HCT116 (cell line): Measurements from ENCODE around the gene CNOT10. TPM values are rescaled to one million over a fixed set of nuclear protein-coding genes. Genes with fewer than 3 reads are reported as not detected.

ENCODE experiments used
- ATAC-seq: fragments of 200-7000 bp; cut with Tn5 transposase; 2 replicates; pipeline ENCODE4 v1.9.1; 2020; ENCODE audit warnings: mild to moderate bottlenecking, moderate library complexity
- BruUV-seq: library from RNA; stranded (reverse); fragments of 400-500 nt; replicated peaks from 2 replicates; lab custom pipeline; 2021; lab: Mats Ljungman, UMichigan
- CTCF ChIA-PET: fragments of 300-600 bp; sonication (Branson Sonifier 250); formaldehyde crosslinking; loops from one replicate; lab custom pipeline; 2021; ENCODE audit warnings: antibody characterized with exemption; lab: Charles Lee
- POLR2A ChIA-PET: fragments of 300-600, 350-600 bp; sonication (Branson Sonifier 250); formaldehyde crosslinking; loops from one replicate; lab custom pipeline; 2021; ENCODE audit warnings: antibody characterized with exemption; lab: Charles Lee
- RAD21 ChIA-PET, 2 experiments: fragments of 300-600 bp; sonication (Branson Sonifier 250); formaldehyde crosslinking; loops; one replicate each; lab custom pipeline; 2023; ENCODE audit warnings: low total read pairs in 2 of 2; ENCODE audit not compliant: uncharacterized antibody in 2 of 2, unreplicated experiment in 2 of 2, low non-redundant PET in 1 of 2; lab: Charles Lee
- DNase-seq: peaks from one replicate; pipeline ENCODE4 v3.0.0-alpha.2; 2010; ENCODE audit warnings: low read depth, low spot score
- H2AFZ ChIP-seq: fragments of 200-600 bp; shearing (Covaris generic), sonication (generic); 2 replicates; pipeline ENCODE4 v1.6.1; 2017; ENCODE audit warnings: low read depth, mixed run types, mixed read lengths, antibody characterized with exemption, low read length; ENCODE audit not compliant: poor library complexity, severe bottlenecking
- H3K27ac ChIP-seq: 2 replicates; pipeline ENCODE4 v1.5.1; 2012; ENCODE audit warnings: low read depth, low read length
- H3K27me3 ChIP-seq: fragments of 200-600 bp; sonication (generic); 2 replicates; pipeline ENCODE4 v1.6.1; 2016; ENCODE audit warnings: mixed run types, low read length, mixed read lengths; ENCODE audit not compliant: insufficient read depth
- H3K36me3 ChIP-seq, 2 experiments: fragments of 200-500 bp in 1 of 2; fragments of 200-600 bp in 1 of 2; sonication (Bioruptor generic) in 1 of 2; sonication (generic) in 1 of 2; 2 replicates each; pipeline versions ENCODE4 v1.5.1 to v1.6.1; 2014 to 2016; ENCODE audit warnings: low read length in 2 of 2, inconsistent platforms in 1 of 2, mixed read lengths in 1 of 2, mixed run types in 1 of 2; ENCODE audit not compliant: insufficient read depth in 2 of 2, control insufficient read depth in 1 of 2
- H3K4me1 ChIP-seq, 2 experiments: fragments of 200-600 bp in 1 of 2; sonication (generic) in 1 of 2; 2 replicates each; pipeline versions ENCODE4 v1.5.1 to v1.6.1; 2012 to 2017; ENCODE audit warnings: low read length in 2 of 2, inconsistent platforms in 1 of 2, mild to moderate bottlenecking in 1 of 2, mixed read lengths in 1 of 2, mixed run types in 1 of 2, moderate library complexity in 1 of 2; ENCODE audit not compliant: insufficient read depth in 2 of 2, control insufficient read depth in 1 of 2
- H3K4me2 ChIP-seq: fragments of 200-600 bp; sonication (generic); 2 replicates; pipeline ENCODE4 v1.6.1; 2017; ENCODE audit warnings: mixed run types, low read length, mixed read lengths
- H3K4me3 ChIP-seq, 2 experiments: fragments of 200-600 bp in 1 of 2; sonication (generic) in 1 of 2; replicated peaks in 1 of 2; 2 replicates each; pipeline ENCODE4 v1.5.1; 2011 to 2016; ENCODE audit warnings: low read length in 2 of 2, control low read depth in 1 of 2, low read depth in 1 of 2, mild to moderate bottlenecking in 1 of 2, mixed read lengths in 1 of 2, mixed run types in 1 of 2
- H3K79me2 ChIP-seq: fragments of 200-600 bp; sonication (generic); 2 replicates; pipeline ENCODE4 v1.6.1; 2017; ENCODE audit warnings: mild to moderate bottlenecking, mixed run types, low read length, moderate library complexity, mixed read lengths; ENCODE audit not compliant: insufficient read depth
- H3K9ac ChIP-seq: fragments of 200-600 bp; sonication (generic); 2 replicates; pipeline ENCODE4 v1.6.1; 2016; ENCODE audit warnings: low read length, mixed read lengths
- H3K9me2 ChIP-seq: fragments of 200-600 bp; sonication (generic), shearing (Covaris generic); 2 replicates; pipeline ENCODE4 v1.6.1; 2017; ENCODE audit warnings: mixed run types, mild to moderate bottlenecking, moderate library complexity; ENCODE audit not compliant: insufficient read depth
- H3K9me3 ChIP-seq, 2 experiments: fragments of 200-500 bp in 1 of 2; fragments of 200-600 bp in 1 of 2; sonication (Bioruptor generic) in 1 of 2; sonication (generic) in 1 of 2; 2 replicates each; pipeline ENCODE4 v1.6.1; 2014 to 2017; ENCODE audit warnings: low read length in 2 of 2, mixed read lengths in 2 of 2, inconsistent platforms in 1 of 2, low read depth in 1 of 2, mild to moderate bottlenecking in 1 of 2, mixed run types in 1 of 2, moderate library complexity in 1 of 2; ENCODE audit not compliant: control insufficient read depth in 1 of 2, insufficient read depth in 1 of 2
- H4K20me1 ChIP-seq: fragments of 200-600 bp; sonication (generic), shearing (Covaris generic); 2 replicates; pipeline ENCODE4 v1.6.1; 2017; ENCODE audit warnings: mixed run types, mild to moderate bottlenecking, moderate library complexity; ENCODE audit not compliant: insufficient read depth
- ATF3 ChIP-seq: IDR thresholded peaks from 2 replicates; pipeline ENCODE4 v1.6.1; 2012
- CEBPB ChIP-seq: IDR thresholded peaks from 2 replicates; pipeline ENCODE4 v1.6.1; 2012; ENCODE audit warnings: low read depth
- CTCF ChIP-seq, 3 experiments: fragments of 200-600 bp in 1 of 3; sonication (generic) in 1 of 3; IDR thresholded peaks in 2 of 3; conservative IDR thresholded peaks in 1 of 3; 2 replicates each; pipeline ENCODE4 v1.5.1; 2012 to 2017; ENCODE audit warnings: low read depth in 2 of 3, low read length in 2 of 3, antibody characterized with exemption in 1 of 3, borderline replicate concordance in 1 of 3, control low read depth in 1 of 3, mild to moderate bottlenecking in 1 of 3, mixed read lengths in 1 of 3, mixed run types in 1 of 3, moderate library complexity in 1 of 3; ENCODE audit not compliant: insufficient read depth in 1 of 3
- ELF1 ChIP-seq: IDR thresholded peaks from 2 replicates; pipeline ENCODE4 v1.6.1; 2012; ENCODE audit warnings: low read depth, borderline replicate concordance
- EZH2 ChIP-seq: fragments of 200-600 bp; sonication (generic); IDR thresholded peaks from 2 replicates; pipeline ENCODE4 v1.6.1; 2017; ENCODE audit warnings: antibody characterized with exemption, mixed run types
- JUND ChIP-seq: IDR thresholded peaks from 2 replicates; pipeline ENCODE4 v1.6.1; 2012
- MAX ChIP-seq: IDR thresholded peaks from 2 replicates; pipeline ENCODE4 v1.6.1; 2012
- REST ChIP-seq: IDR thresholded peaks from 2 replicates; pipeline ENCODE4 v1.6.1; 2012; ENCODE audit warnings: low read depth
- SIN3A ChIP-seq: IDR thresholded peaks from 2 replicates; pipeline ENCODE4 v1.6.1; 2012; ENCODE audit warnings: low read depth
- intact Hi-C: fragments of 100-400 bp; cut with micrococcal nuclease; formaldehyde crosslinking; loops from 2 replicates; pipeline ENCODE4 v1.10.0; 2022
- total RNA-seq: library from RNA; stranded (reverse); gene quantifications from one replicate; pipeline ENCODE4 v1.2.1, GENCODE V29; 2021; ENCODE audit not compliant: unreplicated experiment

CNOT10 gene
- total RNA-seq, 1 experiment from 2014 or later, result 47.4 TPM

- Histone ChIP-seq H3K27ac (no peak overlapping the region), H3K4me2 (no peak overlapping the region), H4K20me1 (no peaks in the 10 kb centered on the region), H3K79me2 (no peaks in the 10 kb centered on the region), H3K4me1 (no peaks in the 10 kb centered on the region), H3K4me3 (no peak overlapping the region), H3K9me3 (no peaks in the 10 kb centered on the region), H3K9me2 (no peaks in the 10 kb centered on the region), H3K27me3 (no peaks in the 10 kb centered on the region), H3K36me3 (no peaks in the 10 kb centered on the region), H3K9ac (no peak overlapping the region), H2AFZ (no peak overlapping the region)
- intact Hi-C loops, result no loop called here
- RAD21 ChIA-PET, result no interaction called here
- TF ChIP-seq REST (no peak), ELF1 (no peak), SIN3A (no peak)
- BruUV-seq, result no TSS peak
- POLR2A ChIA-PET, result no interaction called here
- no peak for DNase-seq
- CTCF ChIA-PET, result no interaction called here
- ATAC-seq, result no peak
Measured at GRCh38 chr3:32815841-32816438, 131.0 kb downstream of the CNOT10 start.

- no peak overlapping the region for H3K9ac ChIP-seq
- ChIA-PET CTCF (no interaction called here), POLR2A (no interaction called here), RAD21 (no interaction called here)
- intact Hi-C loops, result no loop called here
- no peaks in the 10 kb centered on the region for H3K27me3 ChIP-seq
- H3K4me1 ChIP-seq, result no peaks in the 10 kb centered on the region
- H3K4me2 ChIP-seq, result no peak overlapping the region
- no peak for ATAC-seq
- H3K9me3 ChIP-seq, result no peaks in the 10 kb centered on the region
- H3K36me3 ChIP-seq, result no peaks in the 10 kb centered on the region
- no peaks in the 10 kb centered on the region for H4K20me1 ChIP-seq
- no peak overlapping the region for H3K27ac ChIP-seq
- no peaks in the 10 kb centered on the region for H3K79me2 ChIP-seq
- BruUV-seq, result no TSS peak
- no peaks in the 10 kb centered on the region for H3K9me2 ChIP-seq
- no peak overlapping the region for H2AFZ ChIP-seq
- no peak overlapping the region for H3K4me3 ChIP-seq
- DNase-seq, result no peak
- TF ChIP-seq ELF1 (no peak), JUND (no peak), CEBPB (no peak), MAX (no peak), EZH2 (no peak), ATF3 (no peak), CTCF (IDR thresholded peaks at IDR 0.05 in 2 of 3, conservative IDR thresholded peaks at IDR 0.05 in 1 of 3; ENCODE audit: borderline replicate concordance in 1 of 3, insufficient read depth in 1 of 3, low read depth in 2 of 3, low read length in 2 of 3) (no peak)
Measured at GRCh38 chr3:32816439-32817256, 131.7 kb downstream of the CNOT10 start.
